Measurements from ENCODE around the gene PLEKHA4.

DNA sequence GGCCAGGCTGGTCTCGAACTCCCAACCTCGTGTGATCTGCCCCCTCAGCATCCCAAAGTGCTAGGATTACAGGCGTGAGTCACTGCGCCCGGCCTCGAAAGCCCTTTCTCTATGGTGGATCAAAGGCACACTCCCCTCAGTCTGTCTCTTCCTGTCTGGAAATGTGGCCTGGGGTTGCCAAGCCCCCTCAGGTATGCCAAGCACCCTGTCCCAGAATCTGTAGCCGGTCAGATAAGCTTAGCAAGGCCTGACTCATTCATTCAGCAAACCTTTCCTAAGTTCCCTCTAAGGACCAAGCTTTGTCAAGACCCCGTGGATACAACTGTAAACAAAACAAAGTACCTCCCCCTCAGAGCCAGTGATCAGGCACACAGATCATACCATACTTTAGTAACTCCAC lies 45.8 kb upstream of the PLEKHA4 start:
- TF ChIP-seq, protein P1, sequence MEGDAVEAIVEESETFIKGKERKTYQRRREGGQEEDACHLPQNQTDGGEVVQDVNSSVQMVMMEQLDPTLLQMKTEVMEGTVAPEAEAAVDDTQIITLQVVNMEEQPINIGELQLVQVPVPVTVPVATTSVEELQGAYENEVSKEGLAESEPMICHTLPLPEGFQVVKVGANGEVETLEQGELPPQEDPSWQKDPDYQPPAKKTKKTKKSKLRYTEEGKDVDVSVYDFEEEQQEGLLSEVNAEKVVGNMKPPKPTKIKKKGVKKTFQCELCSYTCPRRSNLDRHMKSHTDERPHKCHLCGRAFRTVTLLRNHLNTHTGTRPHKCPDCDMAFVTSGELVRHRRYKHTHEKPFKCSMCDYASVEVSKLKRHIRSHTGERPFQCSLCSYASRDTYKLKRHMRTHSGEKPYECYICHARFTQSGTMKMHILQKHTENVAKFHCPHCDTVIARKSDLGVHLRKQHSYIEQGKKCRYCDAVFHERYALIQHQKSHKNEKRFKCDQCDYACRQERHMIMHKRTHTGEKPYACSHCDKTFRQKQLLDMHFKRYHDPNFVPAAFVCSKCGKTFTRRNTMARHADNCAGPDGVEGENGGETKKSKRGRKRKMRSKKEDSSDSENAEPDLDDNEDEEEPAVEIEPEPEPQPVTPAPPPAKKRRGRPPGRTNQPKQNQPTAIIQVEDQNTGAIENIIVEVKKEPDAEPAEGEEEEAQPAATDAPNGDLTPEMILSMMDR (IDR thresholded peaks at IDR 0.05): no peak
- TF ChIP-seq POLR2AphosphoS5 (IDR thresholded peaks at IDR 0.05): no peak

Data from gastroesophageal sphincter (tissue), 3 donors.